HG03045 (cell line): ENCODE measurements around the gene KAT2A.

Source experiments
- ATAC-seq: cut with Tn5 transposase; IDR thresholded peaks from one replicate; pipeline ENCODE4 v1.9.1; 2021; ENCODE audit warnings: mild to moderate bottlenecking, moderate library complexity; ENCODE audit not compliant: unreplicated experiment

KAT2A gene

GRCh38 chr17:42065201-42065600, 56.0 kb downstream of the KAT2A start:
- no peak for ATAC-seq
